Upper lobe of left lung (tissue), 6 donors: ENCODE data around the gene DUOX1. TPM values are rescaled to one million over a fixed set of nuclear protein-coding genes. Genes with fewer than 3 reads are reported as not detected.

ENCODE experiments used
- ATAC-seq, 2 donors: fragments of 200-7000 bp; cut with Tn5 transposase; one replicate each; pipeline ENCODE4 v1.9.1; 2022; ENCODE audit warnings: mild to moderate bottlenecking in 2 of 2, moderate library complexity in 2 of 2; ENCODE audit not compliant: low FRiP score in 2 of 2
- DNase-seq, 2 donors: peaks; one replicate each; pipeline ENCODE4 v3.0.0-alpha.2; 2019 to 2020
- H3K27ac ChIP-seq, 4 donors: fragments of 200-600 bp; sonication (generic); one replicate each; pipeline ENCODE4 v1.5.1; 2016 to 2019
- H3K27me3 ChIP-seq, 4 donors: fragments of 200-600 bp; sonication (generic); one replicate each; pipeline ENCODE4 v1.5.1; 2017 to 2019
- H3K36me3 ChIP-seq, 4 donors: fragments of 200-600 bp; sonication (generic); one replicate each; pipeline ENCODE4 v1.5.1; 2016 to 2019
- H3K4me1 ChIP-seq, 4 donors: fragments of 200-600 bp; sonication (generic); one replicate each; pipeline ENCODE4 v1.5.1; 2018 to 2019
- H3K4me3 ChIP-seq, 4 donors: fragments of 200-600 bp; sonication (generic); one replicate each; pipeline ENCODE4 v1.5.1; 2017 to 2019; ENCODE audit warnings: mild to moderate bottlenecking in 2 of 4, moderate library complexity in 1 of 4
- H3K9me3 ChIP-seq, 4 donors: fragments of 200-600 bp; sonication (generic); one replicate each; pipeline ENCODE4 v1.5.1; 2018 to 2019
- EP300 ChIP-seq, 4 donors: sonication (generic); formaldehyde crosslinking; IDR thresholded peaks; one replicate each; pipeline ENCODE4 v1.5.1; 2017; ENCODE audit warnings: antibody characterized with exemption in 4 of 4, control low read depth in 2 of 4
- POLR2A ChIP-seq, 4 donors: fragments of 450-650 bp; IDR thresholded peaks; one replicate each; pipeline ENCODE4 v1.5.1; 2016 to 2017; ENCODE audit warnings: antibody characterized with exemption in 4 of 4, mild to moderate bottlenecking in 2 of 4
- POLR2AphosphoS5 ChIP-seq, 2 donors: sonication (generic); formaldehyde crosslinking; IDR thresholded peaks; one replicate each; pipeline ENCODE4 v1.5.1; 2017; ENCODE audit warnings: antibody characterized with exemption in 2 of 2
- WGBS, 2 donors: methylation state at CpG; one replicate each; pipeline ENCODE4 v1.1.5; 2017 to 2018; 5-methylcytosine and 5-hydroxymethylcytosine counted together
- total RNA-seq, 6 donors: library from RNA; depleted of rRNA in 4 of 6; stranded (reverse); fragments of >200 nt in 4 of 6; gene quantifications; one replicate each; pipeline versions ENCODE4 v1.1.0 to v1.2.1, GENCODE V29; 2016 to 2021
- TF ChIP-seq, protein P1 (sequence below), 6 experiments: fragments of 450-650 bp in 4 of 6; fragments of 200-600 bp in 2 of 6; sonication (generic) in 2 of 6; IDR thresholded peaks; one replicate each; pipeline ENCODE4 v1.5.1; 2016 to 2019; ENCODE audit warnings: antibody characterized with exemption in 6 of 6
- donor health status: DM: no; HTN: no; CAD: no; lungs with moderate emphysema.
- donor health status: DM: no; HTN: yes; CAD: no; lungs with severe emphysema.

Gene DUOX1
- total RNA-seq, 6 donors from 2014 or later = 215 to 1,314 (median 495) TPM

DNA sequence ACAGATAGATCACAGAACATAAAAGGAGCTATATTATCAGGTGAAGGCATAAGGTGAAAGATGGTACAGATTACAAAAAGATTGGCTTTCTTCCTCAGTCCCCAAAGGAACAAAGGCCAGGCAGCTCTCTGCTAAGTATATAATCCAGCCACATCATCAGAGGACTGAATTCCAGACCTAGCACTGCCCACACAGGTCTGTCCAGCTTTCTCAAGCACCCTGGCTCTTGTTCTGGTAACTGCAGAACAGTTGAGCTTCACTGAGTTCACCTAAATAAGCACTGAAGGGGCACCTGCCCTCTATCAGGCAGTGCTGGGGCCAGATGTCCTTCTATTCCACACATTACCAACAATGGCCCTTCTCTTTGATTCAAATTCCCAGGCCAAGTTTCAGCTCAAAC lies 6.4 kb upstream of the DUOX1 start:
- DNase-seq (peak in 1 of 2 donors; percentile 58), ATAC-seq (peak in 1 of 2 donors; percentile 51)
- H3K27me3 ChIP-seq = no peaks in the 10 kb centered on the region
- H3K27ac ChIP-seq = no peak overlapping the region
- TF ChIP-seq POLR2AphosphoS5 (IDR thresholded peaks at IDR 0.05) (no peak), EP300 (IDR thresholded peaks at IDR 0.05) (no peak), POLR2A (IDR thresholded peaks at IDR 0.05) (no peak)
- TF ChIP-seq, protein P1, sequence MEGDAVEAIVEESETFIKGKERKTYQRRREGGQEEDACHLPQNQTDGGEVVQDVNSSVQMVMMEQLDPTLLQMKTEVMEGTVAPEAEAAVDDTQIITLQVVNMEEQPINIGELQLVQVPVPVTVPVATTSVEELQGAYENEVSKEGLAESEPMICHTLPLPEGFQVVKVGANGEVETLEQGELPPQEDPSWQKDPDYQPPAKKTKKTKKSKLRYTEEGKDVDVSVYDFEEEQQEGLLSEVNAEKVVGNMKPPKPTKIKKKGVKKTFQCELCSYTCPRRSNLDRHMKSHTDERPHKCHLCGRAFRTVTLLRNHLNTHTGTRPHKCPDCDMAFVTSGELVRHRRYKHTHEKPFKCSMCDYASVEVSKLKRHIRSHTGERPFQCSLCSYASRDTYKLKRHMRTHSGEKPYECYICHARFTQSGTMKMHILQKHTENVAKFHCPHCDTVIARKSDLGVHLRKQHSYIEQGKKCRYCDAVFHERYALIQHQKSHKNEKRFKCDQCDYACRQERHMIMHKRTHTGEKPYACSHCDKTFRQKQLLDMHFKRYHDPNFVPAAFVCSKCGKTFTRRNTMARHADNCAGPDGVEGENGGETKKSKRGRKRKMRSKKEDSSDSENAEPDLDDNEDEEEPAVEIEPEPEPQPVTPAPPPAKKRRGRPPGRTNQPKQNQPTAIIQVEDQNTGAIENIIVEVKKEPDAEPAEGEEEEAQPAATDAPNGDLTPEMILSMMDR (IDR thresholded peaks at IDR 0.05) = no peak
- H3K36me3 ChIP-seq = peaks cover 0 to 9% (median 3%) of the 10 kb centered on the region in 4 donors
- no peaks in the 10 kb centered on the region for H3K9me3 ChIP-seq
- peaks cover 0 to 4% (median 0%) of the 10 kb centered on the region in 4 donors for H3K4me1 ChIP-seq
- no peak overlapping the region for H3K4me3 ChIP-seq

DNA sequence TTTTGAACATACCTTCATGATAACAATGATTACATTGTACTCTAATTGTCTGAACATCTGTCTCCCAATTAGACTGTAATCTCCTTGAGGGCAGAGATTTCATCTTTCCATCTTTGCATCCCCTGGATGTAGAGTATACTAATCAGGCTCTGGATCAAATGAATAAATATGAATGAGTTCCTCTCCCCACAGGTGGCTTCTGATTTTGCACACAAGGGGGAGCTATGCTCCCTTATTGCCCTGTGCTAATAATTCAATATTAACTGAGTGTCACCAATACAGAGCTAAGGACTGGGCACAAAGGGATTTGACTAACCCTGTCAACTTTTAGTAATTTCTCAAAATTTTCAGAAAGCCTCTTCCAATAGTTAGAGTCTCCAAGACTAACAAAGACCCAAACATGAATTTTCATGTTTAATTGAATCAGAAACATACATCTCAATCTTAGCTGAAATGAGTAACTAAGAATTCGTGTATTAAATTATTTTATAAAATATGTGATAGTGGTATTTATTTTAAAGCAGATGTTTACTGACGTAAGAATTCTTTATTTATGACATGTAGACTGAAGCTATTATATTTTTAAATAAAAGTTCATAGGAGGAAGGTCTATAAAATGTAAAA lies 3.1 kb upstream of the DUOX1 start:
- DNase-seq = no peak
- WGBS, 2 donors = 54 to 64% methylated on average over 2 of the region's 2 CpGs

DNA sequence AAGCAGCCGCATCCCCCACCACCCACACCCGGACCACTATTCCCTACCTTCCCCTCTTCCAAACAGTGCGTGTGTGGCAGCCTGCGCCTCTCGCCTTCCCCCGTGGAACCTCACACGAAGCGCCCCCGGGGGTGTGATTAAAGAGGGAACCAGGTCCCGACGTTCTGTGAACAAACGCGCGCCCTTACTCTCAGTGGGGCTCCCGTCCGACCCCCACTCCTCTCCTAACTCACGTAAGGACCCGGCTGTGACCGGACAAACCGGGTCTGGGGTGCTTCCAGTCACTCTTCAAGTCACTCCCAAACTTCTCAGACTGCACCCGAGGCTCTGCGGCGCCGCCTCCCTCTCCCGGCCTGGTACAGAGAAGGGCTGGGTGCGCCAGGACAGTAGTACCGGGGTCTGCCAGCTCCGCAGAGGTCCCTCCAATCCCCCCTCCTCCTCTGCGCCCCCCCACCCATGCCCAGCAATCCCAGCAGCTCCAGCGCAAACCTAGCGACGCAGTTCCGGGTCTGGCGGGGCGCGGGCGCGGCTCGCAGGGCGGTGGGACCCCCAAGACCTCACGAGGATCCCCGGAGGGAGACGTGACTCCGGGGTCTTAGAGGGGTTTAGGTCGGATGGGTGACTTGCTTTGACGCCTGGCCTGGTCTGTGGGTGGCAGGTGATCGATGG lies 689 bp upstream of the DUOX1 start:
- H3K27ac ChIP-seq = peak overlapping the region; percentile 65 to 91 (median 82)
- 9 to 17% methylated on average over 20 to 29 of the region's 47 CpGs for WGBS, 2 donors

More for the DNA sequence above, 3.1 kb upstream of the DUOX1 start:
- Histone ChIP-seq H3K9me3 (no peaks in the 10 kb centered on the region), H3K27ac (no peak overlapping the region), H3K4me1 (peaks cover 3 to 18% (median 5%) of the 10 kb centered on the region in 4 donors), H3K36me3 (no peaks in the 10 kb centered on the region), H3K4me3 (no peak overlapping the region), H3K27me3 (peaks cover 0 to 16% (median 4%) of the 10 kb centered on the region in 4 donors)
- no peak for ATAC-seq
- no peak for TF ChIP-seq POLR2A (IDR thresholded peaks at IDR 0.05)
- TF ChIP-seq EP300 (IDR thresholded peaks at IDR 0.05) = no peak
- TF ChIP-seq, protein P1 (IDR thresholded peaks at IDR 0.05) = peak; percentile 42 to 66 (median 54)
- no peak for TF ChIP-seq POLR2AphosphoS5 (IDR thresholded peaks at IDR 0.05)

DNA sequence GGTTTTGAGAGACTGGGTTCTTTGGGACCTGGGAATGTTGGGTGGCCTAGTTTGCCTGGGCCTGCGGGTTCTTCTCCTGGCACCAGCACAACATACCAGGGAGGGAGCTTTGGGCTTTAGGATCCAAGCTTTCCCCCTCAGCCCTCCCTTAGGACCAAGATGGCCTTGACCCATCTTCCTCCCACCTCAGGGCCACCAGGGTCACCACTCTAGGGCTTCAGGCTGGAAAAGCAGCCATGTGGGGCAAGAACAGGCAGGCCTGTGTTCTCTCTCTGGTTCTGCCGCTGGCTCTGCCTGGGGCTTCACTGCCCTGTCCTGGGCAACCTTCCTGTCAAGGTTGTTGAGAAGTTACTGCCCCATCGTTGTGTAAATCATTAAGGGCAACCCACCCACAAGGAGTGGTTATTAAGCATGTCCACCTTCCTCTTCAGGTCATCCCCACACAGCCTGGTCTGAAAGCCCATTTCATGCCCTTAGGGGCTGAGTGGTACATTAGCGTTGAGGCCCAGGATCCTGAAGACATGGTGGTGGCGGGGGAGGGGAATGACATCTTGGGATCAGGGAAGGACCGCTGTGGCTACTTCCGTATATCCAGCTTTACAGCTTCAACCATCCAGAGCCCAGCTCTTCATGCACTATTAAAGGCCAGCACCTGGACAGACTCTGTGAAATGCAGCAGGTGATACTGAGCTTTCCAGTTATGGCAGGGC lies 652 bp downstream of the DUOX1 start:
- peak overlapping the region; percentile 28 to 58 (median 54) for H3K4me3 ChIP-seq
- peak overlapping the region; percentile 65 to 91 (median 82) for H3K27ac ChIP-seq
- H3K27me3 ChIP-seq = peaks cover 0 to 29% (median 8%) of the 10 kb centered on the region in 4 donors
- ATAC-seq (no peak), DNase-seq (no peak)
- H3K9me3 ChIP-seq = no peaks in the 10 kb centered on the region
- 75 to 79% methylated on average over 7 of the region's 7 CpGs for WGBS, 2 donors
- no peak for TF ChIP-seq POLR2A (IDR thresholded peaks at IDR 0.05)
- TF ChIP-seq, protein P1 (IDR thresholded peaks at IDR 0.05) = peak in 1 of 6 experiments; percentile 19
- peaks cover 10 to 55% (median 26%) of the 10 kb centered on the region in 4 donors for H3K4me1 ChIP-seq
- H3K36me3 ChIP-seq = no peaks in the 10 kb centered on the region

More for the DNA sequence above, 689 bp upstream of the DUOX1 start:
- Histone ChIP-seq H3K9me3 (no peaks in the 10 kb centered on the region), H3K27me3 (peaks cover 0 to 17% (median 4%) of the 10 kb centered on the region in 4 donors), H3K4me1 (peaks cover 4 to 41% (median 15%) of the 10 kb centered on the region in 4 donors), H3K36me3 (no peaks in the 10 kb centered on the region), H3K4me3 (peak overlapping the region in 3 of 4 donors; percentile 53 to 58 (median 55))
- no peak for TF ChIP-seq POLR2A (IDR thresholded peaks at IDR 0.05)
- TF ChIP-seq, protein P1 (IDR thresholded peaks at IDR 0.05) = no peak
- TF ChIP-seq POLR2AphosphoS5 (IDR thresholded peaks at IDR 0.05) = no peak
- peak; percentile 36 to 61 for ATAC-seq
- DNase-seq = peak in 1 of 2 donors; percentile 83
